HG02852 (cell line): ENCODE measurements around the gene HPX.

Source experiments
- ATAC-seq: cut with Tn5 transposase; IDR thresholded peaks from one replicate; pipeline ENCODE4 v1.9.1; 2021; ENCODE audit warnings: mild to moderate bottlenecking, moderate library complexity; ENCODE audit not compliant: unreplicated experiment

The HPX gene

DNA sequence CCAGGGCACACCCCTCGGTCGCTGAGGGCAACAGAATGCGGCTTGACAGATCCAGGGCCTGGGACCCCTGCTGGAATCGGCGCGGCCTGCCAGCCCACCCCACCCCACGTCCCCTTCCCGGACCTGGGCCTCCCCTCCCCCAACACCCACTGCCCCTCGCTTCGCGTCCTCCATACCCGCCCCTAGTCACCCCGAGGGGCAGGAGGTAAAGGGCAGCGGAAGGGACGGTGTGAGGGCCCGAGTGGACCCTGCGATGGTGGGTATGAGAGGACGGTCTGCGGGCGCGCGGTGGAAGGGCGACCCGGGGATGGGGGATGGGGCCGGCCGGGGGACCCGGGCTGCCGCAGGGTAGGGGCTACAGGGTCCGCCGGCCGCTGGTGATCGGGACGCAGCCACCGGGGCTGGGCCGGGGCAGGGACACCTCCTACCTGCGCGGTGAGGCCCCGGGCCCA, 22.2 kb downstream of the HPX start:
- no peak for ATAC-seq

- ATAC-seq = peak; percentile 11
Measured at GRCh38 chr11:6417907-6418556, 22.8 kb downstream of the HPX start.

DNA sequence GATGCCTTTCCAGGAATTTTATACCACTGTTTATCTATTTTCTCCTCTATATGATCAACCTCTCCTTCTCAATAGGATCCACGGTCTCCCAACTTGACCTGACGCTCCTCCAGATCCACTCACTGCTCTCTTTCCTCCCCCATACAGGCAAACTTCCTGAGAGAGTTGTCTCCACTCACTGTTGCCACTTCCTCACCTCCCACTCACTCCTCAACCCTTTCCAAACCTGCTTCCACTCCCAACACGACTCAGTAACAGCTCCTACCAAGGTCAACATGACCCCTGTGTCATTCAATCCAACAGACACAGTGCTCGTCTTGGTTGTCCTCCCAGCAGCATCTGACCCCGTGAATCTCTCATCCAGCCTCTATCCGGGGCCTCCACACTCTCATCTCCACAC, 25.0 kb downstream of the HPX start:
- no peak for ATAC-seq

DNA sequence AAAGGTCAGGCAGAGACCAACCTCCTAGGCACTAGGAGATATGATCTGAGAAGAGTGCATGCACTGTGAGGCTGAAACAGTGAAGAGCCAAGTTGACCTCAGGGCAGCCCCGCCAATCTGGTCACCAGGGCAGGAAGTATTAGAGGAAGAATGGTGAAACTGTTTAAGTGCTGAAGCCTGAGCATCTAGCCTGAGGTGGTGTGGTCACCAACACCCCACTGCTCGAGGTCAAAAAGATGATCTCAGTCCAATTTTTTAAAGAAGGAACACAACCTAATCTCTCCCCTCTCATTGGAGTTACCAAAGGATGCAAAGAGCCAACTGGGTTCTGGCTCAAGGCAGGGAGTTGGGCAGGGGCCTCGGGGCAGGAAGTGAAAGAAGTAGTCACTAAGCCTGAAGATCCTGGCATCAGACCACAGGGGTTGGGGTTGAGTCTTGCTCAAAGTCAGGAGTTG, 25.9 kb downstream of the HPX start:
- peak; percentile 34 for ATAC-seq

GRCh38 chr11:6413791-6414201, 27.0 kb downstream of the HPX start:
- ATAC-seq = no peak

- ATAC-seq = no peak
Measured at GRCh38 chr11:6411594-6412031, 29.2 kb downstream of the HPX start.

DNA sequence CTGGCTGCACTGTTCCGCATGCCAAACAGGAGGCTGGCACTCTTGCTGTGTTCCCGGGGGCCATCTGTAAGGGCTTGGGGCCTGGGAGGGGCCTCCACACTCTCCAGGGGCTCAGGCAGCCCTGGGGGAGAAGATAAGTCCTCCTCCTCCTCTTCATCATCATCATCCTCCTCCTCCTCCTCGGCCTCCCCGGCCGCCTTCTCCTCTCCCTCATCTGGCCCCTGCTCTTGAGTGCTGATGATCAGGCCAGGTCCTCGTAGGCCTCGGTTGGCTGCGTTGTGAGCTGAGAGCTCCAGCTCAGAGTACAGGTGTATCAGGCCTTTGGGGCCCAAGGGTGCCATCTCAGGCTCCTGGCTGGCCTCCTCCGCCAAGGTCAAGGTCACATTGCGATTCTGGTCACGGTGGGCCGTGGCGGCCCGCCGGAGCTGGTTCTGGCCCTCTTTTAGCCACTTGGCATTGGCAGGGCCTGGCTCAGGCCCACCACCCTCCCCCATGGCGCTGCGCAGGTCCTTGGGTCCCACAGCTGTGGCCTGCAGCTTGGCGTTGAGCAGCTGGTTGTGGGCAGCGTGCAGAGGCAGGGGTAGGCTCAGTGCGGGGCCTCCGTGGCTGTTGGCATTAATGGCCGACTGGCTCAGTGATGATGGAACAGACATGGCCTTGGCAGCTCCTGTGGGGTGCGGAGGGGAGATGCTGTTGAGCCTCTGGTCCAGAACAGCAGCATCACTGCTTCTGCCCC, 29.9 kb downstream of the HPX start:
- ATAC-seq = no peak

DNA sequence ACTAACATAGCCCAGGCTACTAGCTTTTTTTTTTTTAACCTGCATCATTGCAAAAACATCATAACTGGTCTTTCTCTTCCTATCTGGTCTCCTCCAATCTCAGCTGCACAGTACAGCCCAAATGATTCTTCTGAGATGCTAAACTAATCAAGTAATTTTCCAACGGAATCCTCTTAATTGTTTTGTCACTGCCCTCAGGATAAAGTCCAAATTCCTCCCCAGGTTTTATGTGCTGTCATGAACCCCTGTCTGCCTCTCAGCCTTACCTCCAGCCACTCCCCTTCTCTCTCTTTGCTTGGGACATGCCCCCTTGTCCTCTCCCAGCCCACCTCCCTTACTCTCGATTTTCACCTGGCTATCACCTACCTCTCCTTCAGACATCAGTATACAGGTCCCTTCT, 34.4 kb downstream of the HPX start:
- ATAC-seq = no peak

GRCh38 chr11:6405846-6406245, 34.9 kb downstream of the HPX start:
- ATAC-seq = no peak

DNA sequence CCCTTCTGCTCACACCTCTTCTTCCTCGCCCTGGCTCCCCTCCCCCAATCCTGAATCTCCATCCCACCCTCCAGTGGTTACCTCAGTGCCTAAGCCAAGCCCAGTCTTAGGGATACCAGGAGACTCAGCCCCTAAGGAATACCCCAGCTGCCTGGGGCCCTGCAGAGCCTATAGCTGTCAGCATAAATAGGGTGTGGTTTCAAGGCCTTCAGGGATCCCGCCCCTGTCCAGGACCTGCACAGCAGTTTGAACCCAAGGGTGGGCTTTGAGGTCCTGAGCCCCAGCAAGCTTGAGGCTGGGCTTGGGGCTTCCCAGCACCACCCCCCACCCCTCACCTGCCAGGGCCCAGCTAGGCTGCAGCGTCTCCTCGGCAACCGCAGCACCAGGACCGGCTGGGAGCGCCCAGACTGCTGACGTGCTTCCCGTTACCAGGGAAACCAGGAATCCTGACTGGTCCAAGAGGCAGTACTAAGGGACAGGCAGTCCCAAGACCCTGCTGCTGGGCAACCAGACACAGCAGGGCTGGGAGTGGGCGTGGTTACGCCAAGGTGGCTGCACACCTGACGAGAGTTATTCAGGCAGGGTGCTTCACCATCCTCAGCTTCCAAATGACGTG, 35.6 kb downstream of the HPX start:
- no peak for ATAC-seq

DNA sequence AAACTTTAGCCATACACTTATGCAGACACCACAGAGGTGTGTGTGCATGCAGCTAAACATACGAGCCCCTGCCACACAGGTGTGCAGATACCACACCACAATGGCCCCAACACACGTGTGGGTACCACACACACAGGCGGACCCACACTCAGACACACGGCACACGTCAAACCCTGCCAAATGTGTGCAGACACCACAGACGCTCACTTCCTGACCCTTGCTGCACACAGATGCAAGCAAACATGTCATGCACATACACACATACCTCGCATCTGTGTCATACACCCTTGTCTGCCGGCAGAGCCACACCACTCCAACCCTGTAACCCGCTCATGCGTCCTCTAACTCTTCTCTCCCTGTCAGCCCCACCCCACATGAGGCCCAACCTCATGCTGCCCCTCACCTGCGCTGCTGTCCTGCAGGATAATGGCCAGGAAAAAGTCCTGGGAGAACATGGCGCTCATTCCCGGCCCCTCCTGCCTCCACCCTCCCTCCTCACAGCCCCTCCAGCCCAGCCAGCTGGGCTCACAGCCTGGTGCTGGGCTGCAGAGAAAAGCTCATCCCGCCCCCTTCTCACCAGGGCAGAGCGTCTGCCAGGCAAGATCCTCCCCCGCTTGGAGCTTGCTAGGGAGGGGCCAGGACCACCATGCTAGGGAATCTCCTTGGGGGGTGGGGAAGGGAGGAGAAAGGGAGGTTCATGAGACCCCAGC, 36.3 kb downstream of the HPX start:
- no peak for ATAC-seq

- no peak for ATAC-seq
Measured at GRCh38 chr11:6403539-6403938, 37.2 kb downstream of the HPX start.

- peak; percentile 98 for ATAC-seq
Measured at GRCh38 chr11:6402561-6402981, 38.2 kb downstream of the HPX start.

DNA sequence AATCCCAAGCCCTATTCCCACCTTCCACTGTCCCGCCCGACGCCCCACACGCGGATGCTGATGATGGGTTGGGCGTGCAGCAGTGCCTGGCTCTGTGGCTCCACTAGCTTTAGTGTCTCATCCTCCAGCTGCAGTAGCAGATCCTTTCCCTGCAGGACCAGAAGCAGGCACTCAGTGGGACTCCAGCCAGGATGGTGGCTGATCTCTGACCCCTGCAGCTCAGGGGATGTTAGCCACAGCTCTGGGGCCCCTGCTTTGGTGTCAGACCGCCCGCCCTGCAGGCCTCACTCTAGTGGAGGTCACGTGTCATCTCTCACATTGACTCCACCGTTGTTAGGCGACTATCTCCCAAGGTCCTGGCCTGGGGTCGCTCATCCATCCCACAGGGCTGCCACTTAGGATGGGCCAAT, 38.7 kb downstream of the HPX start:
- peak; percentile 26 for ATAC-seq

GRCh38 chr11:6401464-6401863, 39.3 kb downstream of the HPX start:
- ATAC-seq = no peak

DNA sequence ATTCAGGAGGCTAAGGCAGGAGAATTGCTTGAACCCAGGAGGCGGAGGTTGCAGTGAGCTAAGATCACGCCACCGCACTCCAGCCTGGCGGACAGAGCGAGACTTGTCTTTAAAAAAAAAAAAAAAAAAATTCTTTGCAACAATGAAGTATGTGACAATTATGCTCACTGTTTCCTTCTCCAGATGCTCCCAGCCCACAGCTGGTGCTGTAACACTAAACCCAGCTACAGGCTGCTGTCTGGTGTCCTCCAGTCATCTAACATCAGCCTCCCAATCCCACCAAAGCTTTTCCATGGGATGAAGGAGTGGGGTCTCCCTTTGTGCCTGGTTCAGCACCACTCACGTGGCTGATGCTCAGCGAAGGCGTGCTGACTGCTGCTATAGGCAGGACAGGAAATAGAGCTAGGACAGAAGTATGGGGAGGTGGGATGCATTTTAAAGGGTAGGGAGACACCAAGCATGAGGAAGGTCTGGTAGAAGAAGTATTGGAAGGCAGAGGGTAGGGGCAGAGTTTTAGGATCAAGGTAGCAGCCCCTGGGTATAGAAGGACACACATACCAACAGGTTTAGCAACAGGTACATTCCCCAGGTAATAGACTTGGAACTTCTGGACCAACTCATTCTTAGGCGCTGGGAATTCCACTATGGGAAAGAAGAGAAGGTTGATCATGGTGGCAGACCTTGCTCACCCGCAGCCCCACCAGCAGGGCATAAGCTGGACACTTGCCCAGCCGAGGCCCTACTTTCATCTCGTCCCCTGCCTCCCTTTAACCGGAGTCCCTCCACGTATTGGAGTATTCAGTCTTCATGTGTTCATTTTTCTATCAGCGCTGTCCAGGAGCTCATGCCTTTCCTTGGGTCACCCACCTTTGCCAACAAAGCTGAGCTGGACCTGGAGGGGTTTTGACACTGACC, 40.1 kb downstream of the HPX start:
- ATAC-seq = no peak

GRCh38 chr11:6397636-6398035, 43.2 kb downstream of the HPX start:
- ATAC-seq = no peak

DNA sequence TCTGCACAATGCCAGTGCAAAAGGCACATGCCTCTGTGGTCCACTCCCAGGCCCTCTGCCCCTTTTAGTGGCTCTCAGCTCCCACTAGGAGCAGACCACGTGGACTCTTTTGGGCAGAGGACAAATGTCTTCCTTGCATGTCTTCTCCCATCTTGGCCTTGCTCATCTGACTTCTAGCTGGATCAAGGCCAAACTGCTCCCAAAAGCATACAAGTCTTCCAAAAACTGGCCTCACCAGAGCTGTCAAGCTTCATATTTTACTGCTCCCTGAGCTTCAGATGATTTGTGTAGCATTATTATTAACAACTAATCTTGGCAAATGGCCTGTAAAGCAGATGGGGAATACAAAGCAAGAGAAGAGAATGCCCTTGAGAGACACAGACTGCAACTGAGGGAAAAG, 43.6 kb downstream of the HPX start:
- no peak for ATAC-seq

GRCh38 chr11:6395470-6396060, 45.2 kb downstream of the HPX start:
- ATAC-seq = no peak
